ENCODE results near the gene NTM.

The NTM gene

DNA sequence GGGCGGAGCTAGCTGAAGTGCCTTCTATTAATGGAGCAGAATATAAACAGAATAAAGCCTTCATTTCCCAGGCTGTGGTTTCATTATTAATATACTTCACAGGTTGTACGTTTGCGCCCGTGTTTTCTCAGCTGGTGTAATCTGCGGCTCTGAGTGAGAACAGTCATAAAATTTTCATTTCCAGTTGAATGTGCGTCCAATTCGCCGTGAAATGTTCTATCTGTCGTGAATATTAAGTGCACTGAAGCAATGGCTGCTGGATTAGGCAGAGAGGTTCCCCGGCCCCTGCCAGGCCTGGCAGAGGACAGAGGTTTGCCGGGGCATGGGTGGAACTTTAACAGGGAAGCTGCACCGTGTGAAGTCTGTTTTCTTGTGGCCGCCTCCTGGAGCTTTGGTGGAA is 874.4 kb downstream of the NTM start:
- no peak for DNase-seq

DNA sequence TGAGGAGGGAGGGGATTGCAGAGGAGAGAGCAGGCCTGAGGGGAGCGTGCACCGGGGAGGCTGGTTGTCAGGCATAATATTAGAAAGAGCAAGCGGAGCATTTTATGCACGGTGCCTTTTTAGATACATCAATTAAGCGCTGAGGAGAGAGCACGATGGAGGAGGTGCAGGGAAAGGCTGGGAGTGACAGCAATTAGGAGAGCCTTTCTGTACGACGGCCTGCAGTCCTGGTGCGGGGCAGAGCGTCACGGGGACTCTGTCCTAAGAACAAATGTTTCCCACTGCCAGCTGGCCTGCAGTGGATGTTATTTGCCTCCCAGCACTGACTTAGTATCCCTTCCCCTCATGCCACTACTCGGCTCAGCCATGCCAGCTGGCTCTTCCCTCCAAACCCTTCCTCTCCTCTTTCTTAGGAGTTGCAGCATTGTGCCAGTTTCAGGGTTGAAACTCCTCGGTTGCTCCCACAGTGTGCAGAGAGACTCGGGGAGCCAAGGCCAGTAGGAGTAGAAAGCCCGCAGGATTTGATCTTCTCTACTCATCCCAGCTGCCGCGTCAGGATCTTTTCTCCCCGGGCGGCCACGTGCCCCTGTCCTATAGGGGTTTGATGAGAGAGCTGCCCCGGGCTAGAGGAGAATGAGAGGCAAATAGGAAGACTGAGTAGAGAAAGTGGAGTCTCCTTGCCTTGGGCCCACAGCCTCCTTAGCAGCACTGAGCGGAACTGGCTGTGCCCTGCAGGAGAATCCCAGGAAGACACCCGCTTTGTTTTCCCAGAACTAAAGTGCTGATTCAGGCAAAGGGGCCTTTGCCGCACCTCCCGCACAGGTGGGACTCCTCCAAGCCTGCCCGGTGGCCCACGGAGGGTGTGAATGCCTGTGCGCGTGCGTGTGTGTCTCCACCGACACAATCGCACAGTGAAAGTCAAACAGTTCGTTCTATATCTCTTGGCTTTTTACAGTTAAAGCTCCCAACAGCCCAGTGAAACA is 875.3 kb downstream of the NTM start:
- no peak for DNase-seq

DNA sequence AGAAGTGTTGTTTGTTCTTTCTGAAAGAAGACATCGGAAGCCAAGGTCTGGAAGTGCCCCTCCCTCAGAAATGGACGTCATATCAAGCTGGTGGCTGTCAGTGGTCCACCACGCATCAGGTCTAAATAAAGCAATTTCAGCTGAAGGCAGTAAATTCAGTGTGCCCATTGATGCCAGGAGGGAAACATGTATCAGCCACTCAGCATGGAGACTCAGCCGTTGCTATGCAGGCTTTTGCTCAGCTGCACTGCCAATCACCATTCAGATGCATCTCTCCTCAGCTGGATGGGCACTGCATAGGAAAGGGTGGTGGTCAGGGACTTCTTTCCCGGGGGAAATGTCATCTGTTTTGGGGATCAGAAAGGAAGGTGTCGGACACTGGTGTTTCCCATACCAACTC is 878.2 kb downstream of the NTM start:
- DNase-seq: no peak

DNA sequence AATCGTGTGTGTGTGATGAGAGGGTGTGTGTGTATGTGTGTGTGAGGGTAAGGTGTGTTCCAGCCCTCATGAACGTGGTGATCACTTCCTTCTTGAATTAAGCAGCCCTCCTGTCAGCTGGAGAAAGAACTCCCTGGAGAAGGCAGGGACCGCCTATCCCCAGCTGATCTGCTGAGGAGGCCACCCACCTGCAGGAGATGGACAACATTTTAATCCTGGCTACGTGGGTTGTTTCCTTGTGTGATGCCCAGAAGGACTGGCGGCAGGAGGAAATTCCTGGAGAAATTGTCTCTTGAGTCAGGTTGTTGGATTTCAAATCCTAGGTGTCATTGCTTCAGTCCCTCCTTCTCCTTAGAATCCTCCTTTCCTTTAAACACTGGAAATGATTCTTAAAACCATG is 878.8 kb downstream of the NTM start:
- no peak for DNase-seq

DNA sequence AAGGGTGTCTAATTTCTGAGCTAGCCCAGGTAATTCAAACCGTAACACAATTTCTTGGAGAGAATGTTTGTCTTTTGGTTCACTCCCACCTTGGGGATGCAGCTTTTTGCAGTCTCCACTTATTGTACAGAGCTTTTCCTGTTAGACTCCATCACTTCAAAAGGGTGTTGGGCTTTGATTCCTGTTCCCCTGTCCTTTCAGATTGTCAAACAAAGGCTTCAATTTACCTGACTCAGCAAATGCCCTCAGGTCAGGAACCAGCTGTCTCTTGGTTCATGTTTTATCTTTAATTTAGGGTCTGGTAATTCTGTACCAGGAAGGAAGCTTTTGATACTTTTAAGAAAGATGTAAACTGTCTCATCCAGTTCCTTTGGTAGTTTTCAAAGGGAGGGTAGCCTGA is 880.6 kb downstream of the NTM start:
- no peak for DNase-seq

DNA sequence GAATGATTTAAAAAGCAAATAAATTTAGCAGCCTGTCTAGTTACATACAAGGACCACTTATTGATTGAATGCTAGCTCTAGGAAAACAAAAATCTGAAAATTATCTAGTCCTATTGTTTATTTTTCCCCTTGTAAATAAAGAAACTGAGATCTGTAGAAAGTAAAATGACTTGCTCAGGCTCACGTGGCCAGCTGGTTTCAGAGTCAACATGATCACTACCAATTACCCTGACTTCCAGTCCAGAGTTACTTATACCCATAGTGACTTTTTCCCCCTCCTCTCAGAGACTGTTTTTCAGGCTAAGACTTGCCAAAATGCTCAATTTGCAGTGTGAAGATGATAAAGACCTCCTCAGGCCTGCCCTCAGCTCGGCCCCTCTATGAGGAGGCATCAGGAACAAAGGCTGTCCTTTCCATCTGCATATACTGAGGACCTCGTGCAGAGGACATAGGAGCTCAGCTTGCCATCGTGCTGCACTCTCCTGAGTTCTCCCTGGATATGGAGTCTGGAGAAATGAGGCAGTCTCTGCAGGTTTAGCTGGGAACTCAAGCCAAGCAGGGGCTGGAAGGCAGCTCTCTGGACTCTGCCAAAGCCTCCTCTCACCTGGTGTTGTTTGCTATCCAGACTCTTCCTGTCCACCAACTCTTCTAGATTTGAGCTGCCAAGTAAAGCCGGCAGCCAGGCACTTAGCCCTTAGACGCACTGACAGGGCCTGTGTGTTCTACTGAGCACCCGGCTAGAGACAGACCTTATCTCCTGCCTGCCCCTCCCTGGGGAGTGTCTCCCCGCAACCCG is 883.3 kb downstream of the NTM start:
- DNase-seq: no peak

- DNase-seq: peak; percentile 70
Observed at GRCh38 chr11:132254906-132255305, 884.5 kb downstream of the NTM start.

GRCh38 chr11:132256528-132257279 is 886.3 kb downstream of the NTM start:
- no peak for DNase-seq

DNA sequence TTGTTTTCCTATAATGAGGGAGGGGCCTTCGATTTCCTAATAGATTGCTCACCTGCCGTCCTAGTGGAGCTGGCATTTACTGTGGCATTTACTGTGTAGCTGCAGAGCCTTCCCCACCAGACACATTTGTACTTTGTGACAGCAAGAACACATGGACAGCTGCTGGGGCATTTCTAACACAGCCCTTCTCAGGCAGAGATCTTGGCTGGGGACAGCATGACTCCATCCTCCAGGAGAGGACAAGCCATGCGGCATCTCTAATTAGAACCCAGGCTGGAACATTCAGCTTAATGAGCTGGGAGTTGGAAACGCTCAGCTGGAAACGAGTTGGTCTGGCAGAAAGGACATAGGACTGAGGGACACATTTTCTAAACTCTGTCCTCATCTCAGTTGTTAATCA is 887.5 kb downstream of the NTM start:
- no peak for DNase-seq

DNA sequence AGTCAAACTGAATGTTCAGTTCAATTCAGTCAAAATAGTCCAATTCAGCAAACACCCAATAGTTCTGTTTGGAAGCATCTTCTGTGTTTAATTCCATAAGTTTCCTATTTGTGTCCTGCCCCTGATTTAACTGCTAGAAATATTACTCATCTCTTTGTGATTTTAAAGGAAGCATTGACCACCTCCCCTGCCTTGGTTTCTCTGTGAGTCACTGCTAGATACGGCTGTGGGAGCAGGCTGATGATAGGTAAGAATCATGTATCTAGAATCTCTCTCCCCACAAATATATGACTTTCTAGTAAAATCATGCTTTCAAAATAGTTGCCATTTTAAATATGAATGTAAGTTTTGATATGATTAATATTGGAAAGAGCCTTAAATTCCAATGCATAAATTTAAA is 888.5 kb downstream of the NTM start:
- peak; percentile 73 for DNase-seq

DNA sequence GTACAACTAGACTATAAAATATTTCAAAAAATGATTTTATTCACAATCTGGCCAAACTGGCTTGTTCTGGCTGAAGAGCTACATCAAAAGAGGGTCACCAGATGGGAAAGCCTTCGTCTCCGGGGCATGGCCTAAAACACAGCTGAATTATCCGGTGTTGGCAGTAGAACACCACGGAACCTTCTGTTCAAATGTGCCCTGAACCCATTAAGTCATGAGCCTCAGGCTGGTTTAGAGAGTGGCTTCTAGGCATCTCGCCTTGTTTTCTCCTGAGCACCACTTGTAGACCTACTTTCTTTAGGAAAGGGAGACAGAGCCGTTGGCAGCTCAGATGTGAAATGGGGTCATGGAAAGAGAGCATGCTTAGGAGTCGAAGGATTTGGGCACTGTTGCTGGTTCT is 890.2 kb downstream of the NTM start:
- DNase-seq: no peak

GRCh38 chr11:132263241-132263640 is 892.8 kb downstream of the NTM start:
- no peak for DNase-seq

DNA sequence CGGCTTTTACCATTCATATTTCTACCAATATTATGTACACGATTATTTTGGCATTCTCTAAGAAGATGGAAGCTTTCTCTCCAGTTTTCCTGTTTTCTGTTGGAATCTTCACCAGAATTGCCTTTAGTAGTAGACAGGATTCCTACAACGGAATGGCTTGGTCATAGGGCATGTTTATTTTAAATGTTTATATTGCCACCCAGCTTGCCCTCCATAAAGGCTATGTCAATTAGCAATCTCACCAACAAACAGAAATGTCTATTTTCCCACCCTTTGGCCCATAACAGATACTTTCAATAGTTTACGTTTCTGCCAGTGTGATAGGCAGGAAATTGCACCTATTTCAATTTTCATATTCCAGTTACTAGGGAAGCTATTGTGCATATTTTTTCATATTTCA is 893.5 kb downstream of the NTM start:
- DNase-seq: no peak

GRCh38 chr11:132264616-132265015 is 894.2 kb downstream of the NTM start:
- no peak for DNase-seq

GRCh38 chr11:132278801-132279574 is 908.6 kb downstream of the NTM start:
- peak; percentile 67 for DNase-seq

DNA sequence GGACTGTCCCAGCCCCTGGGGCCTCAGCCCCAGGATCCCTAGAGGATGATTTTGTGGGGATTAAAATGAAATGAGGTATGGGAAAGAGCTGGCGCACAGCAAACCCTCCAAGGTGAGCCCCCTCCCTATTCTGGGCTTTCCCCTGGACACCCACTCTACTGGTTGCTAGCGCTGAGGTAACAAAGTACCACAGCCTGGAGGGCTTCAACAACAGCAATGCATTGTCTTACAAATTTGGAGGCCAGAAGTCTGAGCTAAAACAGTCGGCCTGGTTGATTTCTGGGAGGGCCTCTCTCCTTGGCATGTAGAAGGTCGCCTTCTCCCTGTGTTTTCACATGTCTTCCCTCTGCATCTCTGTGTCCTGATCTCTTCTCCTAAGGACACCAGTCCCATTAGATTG is 913.6 kb downstream of the NTM start:
- no peak for DNase-seq

GRCh38 chr11:132284611-132285010 is 914.2 kb downstream of the NTM start:
- DNase-seq: no peak

DNA sequence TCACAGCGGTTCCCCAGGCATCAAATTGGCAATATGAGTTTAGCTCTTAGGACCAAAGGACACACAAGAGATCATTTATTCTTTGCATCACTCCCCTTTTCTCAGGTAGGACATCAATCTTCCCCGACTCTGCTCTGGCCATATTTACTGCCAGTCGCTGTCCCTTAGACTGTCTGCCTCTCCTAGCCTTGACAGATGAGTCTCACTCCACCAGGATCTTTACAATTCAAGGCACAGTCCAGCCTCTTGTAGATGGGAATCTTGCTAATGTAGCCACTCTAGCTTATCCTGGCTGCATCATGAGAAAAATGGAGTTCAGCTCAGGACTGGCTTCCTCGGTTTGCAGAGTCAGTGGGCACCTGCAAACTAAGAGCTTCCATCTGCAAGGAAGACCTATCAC is 915.2 kb downstream of the NTM start:
- DNase-seq: no peak

- no peak for DNase-seq
Observed at GRCh38 chr11:132286106-132286505, 915.7 kb downstream of the NTM start.

- DNase-seq: no peak
Observed at GRCh38 chr11:132288036-132288435, 917.6 kb downstream of the NTM start.

GRCh38 chr11:132289590-132290256 is 919.3 kb downstream of the NTM start:
- no peak for DNase-seq

DNA sequence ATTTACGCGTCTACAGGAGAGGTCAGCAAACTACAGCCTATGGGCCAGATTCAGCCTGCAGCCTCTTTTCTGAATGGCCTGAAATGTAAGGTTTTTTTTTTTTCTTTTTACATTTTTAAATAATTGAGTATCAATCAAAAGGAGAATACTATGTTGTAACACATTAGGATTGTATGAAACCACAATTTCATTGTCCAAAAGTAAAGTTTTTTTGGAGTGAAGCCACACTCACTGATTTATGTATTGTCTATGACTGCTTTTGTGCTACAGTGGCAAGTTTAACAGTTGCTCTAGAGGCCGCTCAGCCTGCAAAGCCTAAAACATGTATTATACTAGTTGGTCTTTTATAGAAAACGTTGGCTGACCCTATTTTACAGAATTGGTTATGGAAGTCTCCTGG is 923.2 kb downstream of the NTM start:
- no peak for DNase-seq
